ENCODE data around the gene SMOC2. TPM values are rescaled to one million over a fixed set of nuclear protein-coding genes. Genes with fewer than 3 reads are reported as not detected.
"Not testable (repeated sequence)": the region's sequence is repeated elsewhere in the genome, so short reads cannot be mapped to it uniquely, and the experiment has no call there.

The SMOC2 gene
- total RNA-seq, 2 experiments from 2014 or later = not detected

DNA sequence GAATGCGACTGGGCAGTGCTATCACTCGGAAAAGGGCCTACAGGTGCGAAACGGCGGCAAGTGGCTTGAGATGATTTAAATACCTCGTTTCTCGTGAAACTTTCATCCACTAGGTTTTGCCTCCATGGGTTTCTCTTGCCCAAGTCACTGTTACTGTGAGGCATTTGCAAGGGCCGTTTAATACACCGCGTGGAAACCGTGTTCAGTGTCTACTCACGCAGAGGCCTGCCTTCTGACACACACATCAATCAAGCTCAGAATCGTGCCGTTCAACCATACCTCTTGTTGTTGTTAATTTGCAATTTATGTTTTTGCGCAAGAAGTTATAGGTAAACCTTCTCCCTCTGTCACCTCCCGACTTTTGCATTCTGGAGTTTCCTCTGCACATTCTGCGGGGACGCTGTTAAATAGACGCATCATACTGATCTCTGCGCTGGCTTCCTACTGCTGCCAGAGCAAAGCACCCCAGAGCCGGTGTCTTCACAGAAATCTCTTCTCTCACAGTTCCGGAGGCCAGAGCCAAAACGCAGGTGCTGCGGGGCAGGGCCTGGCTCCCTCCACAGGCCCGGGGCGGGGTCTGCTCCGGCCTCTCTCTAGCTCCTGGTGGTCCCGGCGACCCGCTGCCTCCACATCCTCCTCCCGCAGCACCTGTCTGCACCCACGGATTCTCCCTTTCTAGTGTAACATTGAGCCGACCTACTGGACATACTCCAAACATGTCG, 251.4 kb downstream of the SMOC2 start:
- ChIA-PET CTCF (no interaction called here), POLR2A (no interaction called here)

GRCh38 chr6:168692915-168693257, 251.9 kb downstream of the SMOC2 start:
- POLR2A ChIA-PET, CTCF ChIA-PET: not testable (repeated sequence)

- POLR2A ChIA-PET, CTCF ChIA-PET: not testable (repeated sequence)
Observed at GRCh38 chr6:168694797-168695196, 253.8 kb downstream of the SMOC2 start.

GRCh38 chr6:168695701-168696100, 254.7 kb downstream of the SMOC2 start:
- ChIA-PET POLR2A (no interaction called here), CTCF (no interaction called here)

DNA sequence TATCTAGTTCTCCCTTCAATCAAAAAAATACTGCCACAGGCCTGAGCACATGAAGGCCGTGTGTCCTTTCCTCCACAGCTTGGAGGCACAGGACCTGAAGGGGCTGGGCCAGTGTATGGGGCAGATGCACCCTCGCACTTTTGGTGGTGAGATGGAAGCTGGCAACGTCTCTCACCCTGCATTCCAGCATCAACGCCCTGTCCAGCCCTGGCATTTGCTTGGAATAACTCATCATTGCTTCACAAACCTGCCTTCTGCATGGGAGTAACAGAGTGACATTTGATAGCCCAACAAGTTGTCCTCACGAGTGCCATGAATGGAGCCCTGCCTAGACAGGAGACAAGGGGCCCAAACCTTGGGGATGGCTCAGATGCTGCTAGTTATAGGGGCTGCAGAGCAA, 257.9 kb downstream of the SMOC2 start:
- CTCF ChIA-PET = no interaction called here

DNA sequence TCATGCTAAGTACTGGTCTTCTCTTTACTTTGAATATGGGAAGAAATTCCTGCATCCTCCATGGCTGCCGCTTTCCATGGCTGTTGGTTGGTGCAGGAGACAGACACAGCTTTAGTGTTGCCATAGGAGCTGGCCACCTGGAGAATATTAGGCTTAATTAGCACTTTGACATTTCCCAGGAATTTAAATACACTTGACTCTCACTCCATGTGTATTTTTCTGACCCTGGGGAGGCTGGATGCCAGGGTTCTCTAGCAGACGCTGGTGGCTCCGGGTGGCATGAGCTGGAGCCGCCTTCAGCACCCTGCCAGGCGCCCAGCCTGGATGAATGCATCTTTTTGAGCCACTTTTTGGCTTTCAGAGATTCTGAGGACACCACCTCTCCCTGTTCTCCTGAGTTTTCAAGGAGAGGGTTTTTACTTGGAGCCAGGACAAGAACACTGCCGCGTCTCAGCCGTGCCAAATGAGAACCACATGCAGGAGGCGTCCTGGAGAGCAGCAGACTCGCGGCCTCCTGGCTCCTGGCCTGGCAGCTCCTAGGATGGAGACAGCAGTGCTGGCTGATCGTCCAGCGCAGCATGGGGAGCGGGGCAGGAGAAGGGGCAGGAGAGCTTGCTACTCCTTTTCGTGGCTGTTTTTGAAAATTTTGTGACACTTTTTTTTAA, 258.8 kb downstream of the SMOC2 start:
- ChIA-PET CTCF (no interaction called here), POLR2A (no interaction called here)

More for the DNA sequence above, 257.9 kb downstream of the SMOC2 start:
- POLR2A ChIA-PET = no interaction called here

DNA sequence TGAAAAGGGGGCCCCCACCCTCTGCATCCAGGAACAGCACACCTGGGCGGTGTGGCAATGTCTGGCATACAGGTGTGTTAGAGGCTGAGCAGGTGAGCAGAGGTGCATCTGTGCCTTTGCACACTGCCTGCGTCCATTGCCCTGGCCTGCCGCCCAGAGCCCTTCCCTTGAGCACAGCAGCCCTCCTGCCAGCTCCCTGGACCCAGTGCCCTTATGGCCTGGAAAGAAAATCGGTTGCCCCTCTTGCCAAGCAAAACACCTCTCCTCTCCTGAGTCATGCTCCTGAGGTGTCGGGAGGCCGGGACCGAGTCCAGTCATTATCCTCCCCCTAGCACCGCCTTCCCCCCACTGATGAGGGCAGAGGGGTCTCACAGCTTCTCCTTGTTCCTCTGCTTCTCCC, 259.9 kb downstream of the SMOC2 start:
- ChIA-PET CTCF (no interaction called here), POLR2A (no interaction called here)

DNA sequence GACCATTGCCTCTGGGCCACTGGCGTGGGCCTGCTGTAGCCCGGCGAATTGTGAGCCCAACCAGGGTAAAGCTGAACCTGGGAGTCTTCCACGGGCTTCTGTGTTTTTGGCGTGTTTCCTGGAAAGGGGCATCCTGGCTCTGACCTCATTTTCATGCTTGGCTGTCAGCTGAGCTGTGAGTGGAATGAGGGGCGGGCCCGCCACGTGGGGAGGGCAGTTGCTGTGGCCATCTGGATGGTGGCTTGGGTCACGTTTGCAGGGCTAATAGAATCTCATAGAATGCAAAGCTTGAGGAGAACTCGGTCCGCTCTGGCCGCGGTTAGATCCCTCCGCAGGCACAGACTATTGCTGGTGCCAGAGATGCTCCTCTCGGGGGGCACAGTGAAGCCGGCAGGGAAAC, 263.0 kb downstream of the SMOC2 start:
- ChIA-PET POLR2A (no interaction called here), CTCF (no interaction called here)

DNA sequence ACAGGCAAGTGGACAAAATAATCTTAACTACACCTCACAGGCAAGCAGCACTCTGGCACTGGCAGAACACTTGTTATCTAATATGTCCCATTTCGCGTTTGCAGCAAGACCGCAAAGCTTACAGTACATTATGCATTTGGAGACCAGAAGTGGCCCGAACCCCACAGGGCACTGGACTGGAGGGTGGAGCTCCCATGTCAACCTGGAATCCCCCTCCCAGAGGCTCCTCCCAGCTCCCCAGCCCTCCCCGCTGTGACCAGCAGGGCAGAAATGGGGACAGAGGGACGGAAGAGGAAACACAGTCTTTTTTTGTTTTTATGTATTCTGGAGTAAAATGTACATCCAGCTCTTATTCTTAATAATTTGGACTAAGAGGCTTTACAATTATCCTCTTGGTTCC, 263.7 kb downstream of the SMOC2 start:
- ChIA-PET CTCF (no interaction called here), POLR2A (no interaction called here)

- POLR2A ChIA-PET, CTCF ChIA-PET: not testable (repeated sequence)
Observed at GRCh38 chr6:168705271-168705670, 264.3 kb downstream of the SMOC2 start.

GRCh38 chr6:168706471-168707177, 265.6 kb downstream of the SMOC2 start:
- ChIA-PET POLR2A (no interaction called here), CTCF (no interaction called here)

DNA sequence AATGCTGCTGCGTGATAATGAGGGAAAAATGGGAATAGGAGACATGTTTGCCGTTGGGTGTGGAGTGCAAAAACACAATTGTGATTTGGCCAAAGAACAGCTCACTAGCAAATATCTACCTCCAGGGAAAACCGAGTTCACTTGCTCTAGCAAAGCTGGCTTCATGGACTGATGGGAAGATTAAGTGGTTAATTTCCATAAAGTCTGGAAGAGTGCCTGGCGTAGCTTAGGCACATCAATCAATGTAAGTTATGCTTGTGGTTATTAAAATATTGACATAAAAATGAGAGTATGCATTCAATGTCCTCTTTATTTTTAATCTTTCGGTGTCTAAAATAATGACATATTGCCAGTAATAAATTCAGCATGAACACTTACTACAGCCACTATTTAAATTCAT, 267.5 kb downstream of the SMOC2 start:
- POLR2A ChIA-PET = no interaction called here
- CTCF ChIA-PET = no interaction called here

DNA sequence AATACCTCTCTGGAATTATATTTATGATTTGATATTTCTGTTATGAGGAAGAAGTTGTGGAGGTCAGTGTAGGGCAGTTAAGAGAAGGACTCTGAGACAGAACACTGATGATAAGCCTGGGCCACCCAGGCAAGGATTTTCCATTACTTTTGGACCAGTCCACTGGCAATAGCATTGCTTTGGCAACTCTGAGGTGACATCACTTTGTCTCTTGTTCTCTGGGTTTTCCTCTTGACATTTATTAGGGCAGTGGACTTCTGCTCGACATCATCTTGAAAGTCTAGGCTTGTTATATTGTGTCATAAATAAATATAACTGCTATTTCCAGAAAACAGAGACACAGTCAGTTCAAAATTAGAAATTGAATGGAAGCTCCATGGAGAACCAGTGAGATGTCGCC, 268.0 kb downstream of the SMOC2 start:
- POLR2A ChIA-PET = no interaction called here
- CTCF ChIA-PET = no interaction called here

DNA sequence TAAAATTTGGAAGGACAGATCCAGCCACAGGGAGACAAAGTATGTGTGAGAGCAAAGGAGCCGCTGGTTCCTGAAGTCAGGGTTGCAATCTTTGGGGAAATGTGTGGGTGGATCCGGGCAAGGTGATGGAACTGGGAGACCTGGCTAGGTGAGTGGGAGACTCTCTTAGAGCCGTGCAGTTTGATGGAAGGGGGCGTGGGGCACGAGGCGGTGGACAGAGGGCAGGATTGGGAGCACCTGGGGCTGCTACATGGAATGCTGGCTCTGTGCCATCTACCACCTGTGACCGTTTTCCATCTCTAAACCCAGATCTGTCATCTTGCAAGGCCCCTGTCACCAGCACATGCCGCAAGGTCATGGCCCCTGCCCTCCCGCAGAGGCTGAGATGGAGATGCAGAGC, 268.4 kb downstream of the SMOC2 start:
- ChIA-PET CTCF (no interaction called here), POLR2A (no interaction called here)

DNA sequence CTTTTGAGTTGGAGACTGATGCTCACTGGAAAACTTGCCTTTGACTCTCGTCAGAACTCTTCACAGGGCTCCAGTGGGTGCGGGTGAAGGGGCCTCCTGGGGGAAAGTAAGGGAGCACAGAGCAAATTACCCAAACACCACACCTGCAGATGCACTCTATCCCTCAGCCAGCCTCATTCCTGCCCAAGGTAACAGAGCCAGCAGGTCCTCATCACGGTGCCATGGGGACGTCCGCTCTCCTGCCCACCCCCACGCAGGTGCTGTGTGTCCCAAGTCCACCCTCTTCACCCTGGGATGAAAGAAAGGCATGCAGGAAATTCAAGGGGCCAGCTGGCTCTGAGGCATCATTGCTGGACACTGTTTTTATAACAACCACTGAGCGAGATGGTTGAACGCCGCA, 269.0 kb downstream of the SMOC2 start:
- ChIA-PET POLR2A (no interaction called here), CTCF (no interaction called here)

- ChIA-PET CTCF (interaction anchor here (1.3 kb wide), 1 partner anchor 12 kb away, joined by 4 read pairs; no protein-coding TSS in a partner anchor), POLR2A (no interaction called here)
Observed at GRCh38 chr6:168711049-168711640, 270.2 kb downstream of the SMOC2 start.

GRCh38 chr6:168711666-168712300, 270.8 kb downstream of the SMOC2 start:
- POLR2A ChIA-PET = no interaction called here
- CTCF ChIA-PET = interaction anchor here (1.3 kb wide), 1 partner anchor 12 kb away, joined by 4 read pairs; no protein-coding TSS in a partner anchor

DNA sequence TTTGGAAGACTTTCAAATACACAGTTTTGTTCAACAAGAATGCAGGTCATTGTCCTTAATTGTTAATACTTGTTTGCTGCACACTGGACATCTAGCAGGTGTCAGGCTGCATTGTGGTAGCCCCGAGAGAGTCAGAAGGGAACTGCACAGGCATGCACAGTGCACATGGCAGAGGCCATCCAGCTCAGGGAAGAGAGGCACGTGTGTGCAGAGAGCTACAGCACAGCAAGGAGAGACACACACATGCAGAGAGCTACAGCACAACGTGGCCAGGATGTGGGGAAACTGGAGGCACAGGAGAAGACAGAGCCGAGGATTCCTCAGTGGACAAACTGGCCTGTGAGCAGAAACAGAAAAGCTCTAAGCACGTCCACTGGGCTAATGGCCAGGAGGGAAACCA, 272.0 kb downstream of the SMOC2 start:
- POLR2A ChIA-PET = no interaction called here
- CTCF ChIA-PET = no interaction called here

GRCh38 chr6:168713839-168714238, 272.9 kb downstream of the SMOC2 start:
- ChIA-PET CTCF (no interaction called here), POLR2A (no interaction called here)

GRCh38 chr6:168714547-168715260, 273.7 kb downstream of the SMOC2 start:
- ChIA-PET POLR2A (no interaction called here), CTCF (no interaction called here)

Data from activated CD8-positive, alpha-beta memory T cell treated with anti-CD3 and anti-CD28 coated beads for 36 hours (primary cell).